Left lung (tissue), 10 donors: Measurements from ENCODE around the gene SECTM1. TPM values are rescaled to one million over a fixed set of nuclear protein-coding genes. Genes with fewer than 3 reads are reported as not detected.

Source experiments
- ATAC-seq: fragments of 200-7000 bp; cut with Tn5 transposase; one replicate; pipeline ENCODE4 v1.9.1; 2020; ENCODE audit warnings: moderate library complexity
- DNase-seq, 4 donors: peaks; one replicate each; pipeline ENCODE4 v3.0.0-alpha.2; 2013 to 2020
- H3K27ac ChIP-seq, 2 donors: fragments of 200-600 bp; sonication (generic) in 1 of 2; one replicate each; pipeline versions ENCODE4 v1.5.0 to v1.8.0; 2020 to 2021
- H3K27me3 ChIP-seq, 2 donors: fragments of 200-600 bp; sonication (generic) in 1 of 2; one replicate each; pipeline versions ENCODE4 v1.5.0 to v1.8.0; 2020 to 2021
- H3K36me3 ChIP-seq, 2 donors: fragments of 200-600 bp; sonication (generic) in 1 of 2; one replicate each; pipeline versions ENCODE4 v1.5.0 to v1.8.0; 2020 to 2021
- H3K4me1 ChIP-seq, 2 donors: fragments of 200-600 bp; one replicate each; pipeline ENCODE4 v1.8.0; 2021
- H3K4me3 ChIP-seq, 2 donors: fragments of 200-600 bp; sonication (generic) in 1 of 2; one replicate each; pipeline versions ENCODE4 v1.5.0 to v1.8.0; 2020 to 2021; ENCODE audit warnings: mild to moderate bottlenecking in 1 of 2
- H3K9me3 ChIP-seq, 2 donors: fragments of 200-600 bp; sonication (generic) in 1 of 2; one replicate each; pipeline versions ENCODE4 v1.5.0 to v1.8.0; 2020 to 2021
- intact Hi-C, 2 donors: fragments of 100-400 bp; cut with DNase I; formaldehyde crosslinking; loops; one replicate each; pipeline versions ENCODE4 v1.11.2 to v1.14.2; 2022
- polyA plus RNA-seq, 6 donors: library from polyadenylated mRNA; unstranded; fragments of 120-200 nt; gene quantifications; one replicate each; pipeline ENCODE4 v1.2.1, GENCODE V29; 2013; ENCODE audit not compliant: insufficient read length in 6 of 6
- total RNA-seq, 2 donors: library from RNA; stranded (reverse); fragmentation: NEBNext Ultra II Directional; extraction: Animal tissue kit (Norgen Biotek cat#: 25700); gene quantifications; one replicate each; pipeline ENCODE4 v1.2.1, GENCODE V29; 2021
- TF ChIP-seq, protein P1 (sequence below), 2 donors: fragments of 200-600 bp; sonication (generic) in 1 of 2; IDR thresholded peaks; one replicate each; pipeline versions ENCODE4 v1.5.0 to v1.8.0; 2021; ENCODE audit warnings: antibody characterized with exemption in 2 of 2
- donor health status: DM: no; HTN: yes; CAD: no.
- donor health status: DM: no; HTN: no; CAD: no.

SECTM1 gene
- total and polyA plus RNA-seq, 8 donors = 1.9 to 36.8 (median 2.7) TPM

- H3K4me1 ChIP-seq = peaks cover 22 to 55% of the 10 kb centered on the region in 2 donors
Measured at GRCh38 chr17:82331345-82331939, 2.1 kb downstream of the SECTM1 start.

GRCh38 chr17:82330322-82331239 is 3.0 kb downstream of the SECTM1 start:
- TF ChIP-seq, protein P1, sequence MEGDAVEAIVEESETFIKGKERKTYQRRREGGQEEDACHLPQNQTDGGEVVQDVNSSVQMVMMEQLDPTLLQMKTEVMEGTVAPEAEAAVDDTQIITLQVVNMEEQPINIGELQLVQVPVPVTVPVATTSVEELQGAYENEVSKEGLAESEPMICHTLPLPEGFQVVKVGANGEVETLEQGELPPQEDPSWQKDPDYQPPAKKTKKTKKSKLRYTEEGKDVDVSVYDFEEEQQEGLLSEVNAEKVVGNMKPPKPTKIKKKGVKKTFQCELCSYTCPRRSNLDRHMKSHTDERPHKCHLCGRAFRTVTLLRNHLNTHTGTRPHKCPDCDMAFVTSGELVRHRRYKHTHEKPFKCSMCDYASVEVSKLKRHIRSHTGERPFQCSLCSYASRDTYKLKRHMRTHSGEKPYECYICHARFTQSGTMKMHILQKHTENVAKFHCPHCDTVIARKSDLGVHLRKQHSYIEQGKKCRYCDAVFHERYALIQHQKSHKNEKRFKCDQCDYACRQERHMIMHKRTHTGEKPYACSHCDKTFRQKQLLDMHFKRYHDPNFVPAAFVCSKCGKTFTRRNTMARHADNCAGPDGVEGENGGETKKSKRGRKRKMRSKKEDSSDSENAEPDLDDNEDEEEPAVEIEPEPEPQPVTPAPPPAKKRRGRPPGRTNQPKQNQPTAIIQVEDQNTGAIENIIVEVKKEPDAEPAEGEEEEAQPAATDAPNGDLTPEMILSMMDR (IDR thresholded peaks at IDR 0.05) = no peak
- no peaks in the 10 kb centered on the region for H3K9me3 ChIP-seq
- DNase-seq (peak in 2 of 4 donors; percentile 77 to 78), ATAC-seq (no peak)
- peaks cover 0 to 6% of the 10 kb centered on the region in 2 donors for H3K36me3 ChIP-seq
- no peak overlapping the region for H3K4me3 ChIP-seq
- H3K27me3 ChIP-seq = peaks cover 0 to 18% of the 10 kb centered on the region in 2 donors
- peaks cover 22 to 47% of the 10 kb centered on the region in 2 donors for H3K4me1 ChIP-seq
- H3K27ac ChIP-seq = no peak overlapping the region
- intact Hi-C loops = no loop called here

More at GRCh38 chr17:82331345-82331939, 2.1 kb downstream of the SECTM1 start:
- intact Hi-C loops = no loop called here
- Histone ChIP-seq H3K27me3 (peaks cover 0 to 18% of the 10 kb centered on the region in 2 donors), H3K9me3 (no peaks in the 10 kb centered on the region), H3K4me3 (no peak overlapping the region), H3K36me3 (peaks cover 0 to 6% of the 10 kb centered on the region in 2 donors), H3K27ac (no peak overlapping the region)
- DNase-seq (peak in 1 of 4 donors; percentile 75), ATAC-seq (no peak)
- TF ChIP-seq, protein P1 (IDR thresholded peaks at IDR 0.05) = no peak

- Histone ChIP-seq H3K9me3 (no peaks in the 10 kb centered on the region), H3K4me1 (peaks cover 16 to 39% of the 10 kb centered on the region in 2 donors), H3K27me3 (peaks cover 0 to 18% of the 10 kb centered on the region in 2 donors), H3K27ac (no peak overlapping the region), H3K36me3 (peaks cover 0 to 6% of the 10 kb centered on the region in 2 donors), H3K4me3 (no peak overlapping the region)
- intact Hi-C loops = no loop called here
- TF ChIP-seq, protein P1 (IDR thresholded peaks at IDR 0.05) = no peak
- ATAC-seq (no peak), DNase-seq (peak in 1 of 4 donors; percentile 69)
Measured at GRCh38 chr17:82329683-82330321, 3.8 kb downstream of the SECTM1 start.

DNA sequence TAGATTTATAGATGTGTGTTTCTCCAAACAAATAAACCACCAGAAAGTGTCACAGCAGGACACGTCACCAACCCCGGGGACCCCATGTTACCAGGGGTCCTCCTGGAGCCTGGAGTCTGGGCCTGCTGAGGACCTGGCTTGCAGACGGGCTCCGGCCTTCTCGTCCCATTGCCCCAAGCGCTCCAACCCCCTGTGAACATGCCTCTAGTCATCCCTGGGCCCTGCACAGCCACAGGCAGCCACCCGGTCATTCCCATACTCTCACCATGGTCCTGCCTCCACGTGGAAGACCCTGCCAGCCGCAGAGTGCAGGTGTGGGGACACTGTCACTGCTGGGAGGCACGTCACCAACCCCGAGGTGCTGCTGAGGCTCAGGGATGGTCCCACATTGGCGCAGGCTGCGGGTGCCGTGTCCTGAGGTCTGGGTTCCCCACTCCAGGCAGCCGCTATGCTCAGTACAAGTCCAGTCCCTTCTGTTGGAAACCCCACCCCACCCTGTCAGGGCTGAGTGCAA is 4.5 kb downstream of the SECTM1 start:
- Histone ChIP-seq H3K4me1 (peaks cover 9 to 31% of the 10 kb centered on the region in 2 donors), H3K27me3 (peaks cover 0 to 18% of the 10 kb centered on the region in 2 donors), H3K4me3 (no peak overlapping the region), H3K36me3 (peaks cover 0 to 9% of the 10 kb centered on the region in 2 donors), H3K27ac (no peak overlapping the region), H3K9me3 (no peaks in the 10 kb centered on the region)
- TF ChIP-seq, protein P1 (IDR thresholded peaks at IDR 0.05) = no peak
- intact Hi-C loops = no loop called here
- no peak for ATAC-seq
- peak in 1 of 4 donors; percentile 74 for DNase-seq
